ENCODE results near the gene SMC1B. TPM values are rescaled to one million over a fixed set of nuclear protein-coding genes. Genes with fewer than 3 reads are reported as not detected.

The SMC1B gene
- total RNA-seq, 4 donors from 2014 or later: not detected

DNA sequence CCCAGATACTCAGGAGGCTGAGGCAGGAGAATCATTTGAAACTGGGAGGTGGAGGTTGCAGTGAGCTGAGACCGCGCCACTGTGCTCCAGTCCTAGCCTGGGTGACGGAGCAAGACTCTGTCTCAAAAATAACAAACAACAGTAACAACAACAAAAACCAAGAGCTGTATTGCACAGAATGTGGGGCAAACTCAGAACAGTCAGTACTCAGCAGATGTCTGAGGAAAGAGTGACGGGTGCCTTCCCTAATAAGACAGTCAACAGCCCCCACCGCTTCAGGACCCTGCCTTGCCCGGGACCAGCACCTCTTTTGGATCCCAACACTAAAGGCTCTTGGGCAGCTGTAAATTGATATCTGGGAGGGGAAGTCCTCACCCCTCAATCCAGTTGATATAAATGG is 40.4 kb upstream of the SMC1B start:
- no peaks in the 10 kb centered on the region for H3K9me3 ChIP-seq
- ATAC-seq: no peak
- peaks cover 0 to 30% (median 0%) of the 10 kb centered on the region in 3 donors for H3K4me1 ChIP-seq
- no CpG with 5 or more reads among the region's 6 CpGs for WGBS, 2 donors (ENCODE audit: low coverage in 1 of 2)
- peak overlapping the region in 3 of 4 donors; percentile 4 to 71 (median 71) for H3K27ac ChIP-seq
- no peaks in the 10 kb centered on the region for H3K36me3 ChIP-seq
- no peaks in the 10 kb centered on the region for H3K27me3 ChIP-seq
- TF ChIP-seq CTCF (IDR thresholded peaks at IDR 0.05): no peak
- no peak for TF ChIP-seq EP300 (IDR thresholded peaks at IDR 0.05)
- TF ChIP-seq POLR2A (IDR thresholded peaks at IDR 0.05): no peak
- no peak for TF ChIP-seq POLR2AphosphoS5 (IDR thresholded peaks at IDR 0.05)
- H3K4me3 ChIP-seq: no peak overlapping the region

DNA sequence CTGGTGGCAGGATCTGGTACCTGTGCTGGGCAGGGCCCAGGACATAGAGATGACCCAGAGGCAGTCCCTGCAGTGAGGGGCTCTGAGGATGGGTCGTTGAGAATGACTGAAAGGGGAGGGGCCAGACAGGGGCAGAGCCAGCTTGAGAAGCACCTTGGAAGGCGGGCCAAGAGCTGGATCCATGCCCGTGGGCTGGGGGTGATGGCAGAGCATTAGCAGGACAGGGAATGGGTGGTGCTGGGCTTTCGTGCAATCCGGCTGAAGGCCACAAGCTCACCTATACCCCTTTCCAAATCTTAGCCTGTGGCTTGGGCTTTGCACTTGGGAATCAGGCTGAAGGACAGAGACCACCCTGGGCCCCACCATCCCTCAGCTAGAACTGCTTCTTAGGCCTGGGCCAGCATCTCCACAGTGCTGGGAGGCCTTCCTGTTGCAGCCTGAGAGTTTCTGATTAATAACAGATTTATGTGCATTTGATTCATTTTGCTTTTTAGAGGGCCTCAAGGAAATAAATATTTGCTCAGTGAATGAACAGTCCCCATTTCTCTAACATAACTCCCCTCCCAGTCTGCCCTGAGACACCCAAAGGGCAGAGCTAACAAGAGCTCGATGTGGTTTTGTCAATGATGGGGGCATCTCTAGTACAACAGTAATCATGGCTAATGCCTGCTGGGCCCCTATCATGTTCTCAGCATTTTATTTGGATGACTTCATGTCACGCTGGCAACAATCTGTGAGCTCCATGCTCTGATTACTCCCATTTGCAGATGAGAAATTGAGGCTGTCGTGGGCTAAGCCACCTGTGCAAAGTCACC is 39.4 kb upstream of the SMC1B start:
- TF ChIP-seq POLR2AphosphoS5 (IDR thresholded peaks at IDR 0.05): no peak
- TF ChIP-seq EP300 (IDR thresholded peaks at IDR 0.05): no peak
- TF ChIP-seq POLR2A (IDR thresholded peaks at IDR 0.05): no peak
- TF ChIP-seq CTCF (IDR thresholded peaks at IDR 0.05): no peak
- no peaks in the 10 kb centered on the region for H3K27me3 ChIP-seq
- WGBS, 2 donors (ENCODE audit: low coverage in 1 of 2): 36 to 57% methylated on average over 1 to 4 of the region's 8 CpGs
- no peak overlapping the region for H3K4me3 ChIP-seq
- H3K9me3 ChIP-seq: no peaks in the 10 kb centered on the region
- no peak for ATAC-seq
- H3K36me3 ChIP-seq: no peaks in the 10 kb centered on the region
- H3K4me1 ChIP-seq: peaks cover 0 to 30% (median 0%) of the 10 kb centered on the region in 3 donors
- peak overlapping the region in 3 of 4 donors; percentile 66 to 71 (median 71) for H3K27ac ChIP-seq

DNA sequence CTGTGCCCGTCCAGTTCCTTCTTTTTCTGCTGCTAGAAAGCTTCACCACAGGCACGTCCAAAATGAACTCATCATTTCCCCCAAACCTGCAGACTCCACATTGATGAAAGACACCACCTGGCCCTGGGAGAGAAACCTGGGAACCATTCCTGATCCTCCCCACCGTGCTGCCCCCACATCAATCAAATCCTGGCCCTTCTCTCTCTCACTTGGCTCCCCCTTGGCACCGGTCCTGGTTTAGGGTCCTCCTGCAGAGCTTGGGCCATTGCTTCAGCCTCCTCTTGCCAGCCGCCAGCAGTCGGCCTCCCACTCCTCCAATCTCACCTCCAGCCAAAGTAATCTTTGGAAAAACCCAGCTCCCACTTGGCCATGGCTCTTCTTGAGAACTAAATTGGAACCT is 38.6 kb upstream of the SMC1B start:
- Histone ChIP-seq H3K36me3 (no peaks in the 10 kb centered on the region), H3K27ac (peak overlapping the region in 3 of 4 donors; percentile 66 to 71 (median 71)), H3K4me1 (peaks cover 0 to 30% (median 0%) of the 10 kb centered on the region in 3 donors), H3K27me3 (no peaks in the 10 kb centered on the region), H3K4me3 (no peak overlapping the region), H3K9me3 (no peaks in the 10 kb centered on the region)
- TF ChIP-seq POLR2A (IDR thresholded peaks at IDR 0.05): no peak
- TF ChIP-seq EP300 (IDR thresholded peaks at IDR 0.05): no peak
- TF ChIP-seq CTCF (IDR thresholded peaks at IDR 0.05): no peak
- TF ChIP-seq POLR2AphosphoS5 (IDR thresholded peaks at IDR 0.05): no peak
- no peak for ATAC-seq
- 80 to 81% methylated on average over 4 to 6 of the region's 6 CpGs for WGBS, 2 donors (ENCODE audit: low coverage in 1 of 2)

DNA sequence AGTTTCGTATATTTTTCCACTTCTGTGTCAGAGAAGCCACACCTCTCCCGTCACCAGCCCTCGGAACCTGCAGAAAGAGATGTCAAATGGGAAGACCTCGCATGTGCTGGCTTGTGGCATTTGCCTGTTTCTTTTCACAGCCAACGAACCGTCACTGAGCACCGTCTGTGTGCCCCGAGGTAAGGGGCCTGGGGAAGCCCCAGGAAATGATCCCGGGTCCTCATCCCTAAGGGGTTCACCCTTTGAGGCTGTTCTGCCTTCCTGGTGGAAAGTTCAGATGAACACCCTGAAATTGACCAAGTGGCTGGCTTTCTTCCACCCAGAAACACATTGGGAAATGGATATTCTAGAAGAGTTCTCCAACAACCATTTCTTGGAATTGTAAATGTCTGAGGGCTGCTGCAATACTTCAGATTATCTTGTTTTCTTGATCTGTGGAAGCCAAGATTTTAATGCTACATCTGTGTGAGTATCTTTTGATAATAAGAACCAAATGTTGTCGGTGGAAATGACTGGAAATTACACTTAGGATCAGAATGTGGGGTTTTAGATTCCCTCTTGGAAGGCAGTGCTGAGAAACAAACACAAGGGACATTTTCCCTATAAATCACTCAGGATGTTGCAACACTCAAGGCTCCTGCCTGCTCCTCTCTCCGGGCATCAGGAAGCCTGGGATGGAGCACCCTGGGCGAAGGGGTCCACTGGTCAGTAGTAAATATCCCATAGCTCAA is 37.7 kb upstream of the SMC1B start:
- Histone ChIP-seq H3K9me3 (no peaks in the 10 kb centered on the region), H3K4me3 (no peak overlapping the region), H3K27ac (peak overlapping the region in 3 of 4 donors; percentile 71 to 76 (median 71)), H3K36me3 (no peaks in the 10 kb centered on the region), H3K27me3 (no peaks in the 10 kb centered on the region), H3K4me1 (peaks cover 0 to 30% (median 0%) of the 10 kb centered on the region in 3 donors)
- 47 to 49% methylated on average over 8 to 11 of the region's 12 CpGs for WGBS, 2 donors (ENCODE audit: low coverage in 1 of 2)
- TF ChIP-seq POLR2A (IDR thresholded peaks at IDR 0.05) (no peak), POLR2AphosphoS5 (IDR thresholded peaks at IDR 0.05) (peak; percentile 96), CTCF (IDR thresholded peaks at IDR 0.05) (peak in 2 of 4 experiments; percentile 20 to 31), EP300 (IDR thresholded peaks at IDR 0.05) (no peak)
- ATAC-seq: peak; percentile 81

All from gastroesophageal sphincter (tissue), 4 donors.